HG03064 (cell line): ENCODE results near the gene FSTL4.
"Not testable (repeated sequence)": the region's sequence is repeated elsewhere in the genome, so short reads cannot be mapped to it uniquely, and the experiment has no call there.

Experiments
- ATAC-seq: cut with Tn5 transposase; IDR thresholded peaks from one replicate; pipeline ENCODE4 v1.9.1; 2021; ENCODE audit warnings: low read depth; ENCODE audit not compliant: unreplicated experiment

Gene FSTL4

GRCh38 chr5:133559960-133560359 is 52.4 kb downstream of the FSTL4 start:
- ATAC-seq: no peak

DNA sequence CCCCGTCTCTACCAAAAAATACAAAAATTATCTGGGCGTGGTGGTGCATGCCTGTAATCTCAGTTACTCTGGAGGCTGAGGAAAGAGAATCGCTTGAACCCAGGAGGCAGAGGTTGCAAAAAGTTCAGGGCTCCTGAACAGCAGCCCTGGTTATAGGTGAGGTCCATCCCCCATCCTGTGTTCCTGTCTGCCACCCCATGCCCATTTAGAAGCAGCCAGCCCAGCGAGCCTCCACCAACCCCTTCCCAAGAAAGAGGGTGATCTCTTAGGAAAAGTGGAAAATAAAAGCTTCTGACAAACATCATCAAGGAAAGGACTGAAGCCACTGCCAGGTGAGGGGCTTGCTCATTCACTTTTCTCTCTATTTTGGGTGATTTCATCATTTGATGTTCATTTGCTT is 55.8 kb downstream of the FSTL4 start:
- no peak for ATAC-seq

GRCh38 chr5:133554279-133554678 is 58.1 kb downstream of the FSTL4 start:
- ATAC-seq: no peak

- ATAC-seq: no peak
Observed at GRCh38 chr5:133552925-133553525, 59.3 kb downstream of the FSTL4 start.

- no peak for ATAC-seq
Observed at GRCh38 chr5:133546500-133546899, 65.8 kb downstream of the FSTL4 start.

DNA sequence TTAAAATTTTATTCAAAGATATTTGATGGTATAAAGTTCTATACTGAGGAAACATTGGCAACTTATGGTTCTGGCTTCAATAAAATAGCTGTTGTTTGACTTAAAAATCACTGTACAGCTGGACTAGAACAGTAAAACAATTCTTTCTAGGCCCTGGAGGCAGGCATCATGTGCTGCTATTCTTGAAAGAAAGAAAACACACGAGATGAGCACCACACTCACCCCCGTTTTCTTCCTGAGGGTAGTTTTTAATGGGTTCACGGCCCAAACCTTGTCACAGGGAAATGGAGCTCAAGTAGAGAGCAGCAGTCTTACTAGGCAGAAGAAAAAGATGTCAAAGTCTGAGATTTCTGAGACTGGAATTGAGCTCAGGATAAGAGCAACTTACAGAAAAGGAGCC is 68.0 kb downstream of the FSTL4 start:
- ATAC-seq: no peak

DNA sequence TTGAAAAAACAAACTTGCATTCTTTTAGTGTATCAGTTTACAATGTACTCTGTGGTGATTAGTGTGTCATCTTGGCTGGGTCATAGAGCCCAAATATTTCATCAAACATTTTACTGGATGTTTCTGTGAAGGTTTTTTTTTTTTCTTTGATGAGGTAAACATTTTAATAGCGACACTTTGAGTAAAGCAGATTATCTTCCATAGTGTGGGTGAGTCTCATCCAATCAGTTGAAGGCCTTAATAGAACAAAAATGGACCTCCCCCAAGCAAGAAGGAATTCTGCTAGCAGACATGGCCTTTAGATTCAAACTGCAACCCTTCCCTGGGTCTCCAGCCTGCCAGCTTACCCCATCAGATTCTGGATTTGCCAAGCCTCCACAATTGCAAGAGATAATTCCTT is 72.5 kb downstream of the FSTL4 start:
- no peak for ATAC-seq

DNA sequence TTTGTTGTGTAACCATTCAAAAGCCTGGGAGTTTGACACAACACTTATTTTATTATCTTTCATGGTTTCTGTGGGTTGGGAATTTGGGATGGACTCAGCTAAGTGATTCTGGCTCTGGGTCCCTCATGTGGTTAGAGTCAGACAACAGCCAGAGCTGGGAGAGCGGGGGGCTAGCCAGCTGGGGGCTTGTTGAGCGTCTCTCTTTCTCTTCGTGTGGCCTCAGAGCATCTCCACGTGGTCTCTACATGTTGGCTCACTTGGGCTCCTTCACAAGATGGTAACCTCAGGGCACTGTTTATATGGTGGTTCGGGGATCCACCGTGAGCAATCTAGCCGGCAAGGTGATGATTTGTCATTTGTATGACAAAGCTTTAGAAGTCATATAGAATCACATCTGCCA is 73.6 kb downstream of the FSTL4 start:
- ATAC-seq: no peak

DNA sequence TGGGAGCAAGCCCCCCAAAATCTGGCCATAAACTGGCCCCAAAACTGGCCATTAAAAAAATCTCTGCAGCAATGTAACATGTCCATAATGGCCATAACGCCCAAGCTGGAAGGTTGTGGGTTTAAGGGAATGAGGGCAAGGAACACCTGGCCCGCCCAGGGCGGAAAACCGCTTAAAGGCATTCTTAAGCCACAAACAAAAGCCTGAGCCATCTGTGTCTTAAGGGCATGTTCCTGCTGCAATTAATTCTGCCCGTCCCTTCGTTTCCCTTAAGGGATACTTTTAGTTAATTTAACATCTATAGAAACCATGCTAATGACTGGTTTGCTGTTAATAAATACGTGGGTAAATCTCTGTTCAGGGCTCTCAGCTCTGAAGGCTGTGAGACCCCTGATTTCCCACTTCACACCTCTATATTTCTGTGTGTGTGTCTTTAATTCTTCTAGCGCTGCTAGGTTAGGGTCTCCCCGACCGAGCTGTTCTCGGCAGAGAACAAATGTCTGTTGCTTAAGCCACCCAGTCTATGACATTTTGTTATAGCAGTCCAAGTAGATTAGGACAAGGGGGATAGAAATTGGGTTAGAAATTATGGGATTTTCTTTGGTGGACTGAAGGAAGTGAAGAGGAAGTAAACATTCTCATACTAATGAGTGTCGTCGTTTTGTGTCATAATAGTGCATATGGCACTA is 77.0 kb downstream of the FSTL4 start:
- ATAC-seq: not testable (repeated sequence)

DNA sequence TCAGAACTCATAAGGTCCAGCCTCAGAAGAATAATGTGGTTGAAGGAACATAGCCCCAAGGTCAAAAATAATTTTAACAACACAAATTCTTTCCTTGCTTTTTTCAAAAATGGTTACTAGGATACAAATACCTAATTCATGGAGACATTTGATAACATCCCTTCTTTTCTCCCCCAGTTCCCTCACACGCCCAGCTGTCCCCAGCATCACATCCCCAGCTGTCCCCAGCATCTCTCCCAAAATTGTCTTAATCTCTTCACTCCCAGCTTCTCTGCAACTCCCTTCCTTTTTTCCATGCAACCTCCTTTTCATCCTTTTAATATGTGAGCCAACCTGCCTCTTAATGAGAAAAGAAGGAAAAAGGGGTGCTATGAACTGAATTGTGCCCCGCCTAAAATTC is 77.8 kb downstream of the FSTL4 start:
- ATAC-seq: no peak

DNA sequence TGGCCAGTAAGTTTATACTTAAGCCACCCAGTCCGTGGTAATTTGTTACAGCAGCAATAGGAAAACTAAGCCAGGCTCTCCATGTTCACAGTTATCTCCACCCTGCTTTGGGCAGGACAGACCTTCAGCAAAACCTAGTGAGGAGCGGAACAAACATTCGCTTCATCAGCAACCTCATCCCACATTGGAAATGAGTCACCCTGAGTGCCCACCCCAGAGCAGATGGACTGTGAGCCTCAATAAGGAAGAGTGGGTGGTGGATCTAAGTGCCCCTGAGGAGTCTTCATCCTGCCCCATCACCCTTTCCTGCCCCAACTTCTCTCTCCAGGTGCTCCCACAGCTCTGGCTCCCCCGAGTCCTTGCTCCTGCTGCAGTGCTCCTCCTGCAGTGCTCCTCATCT is 78.8 kb downstream of the FSTL4 start:
- no peak for ATAC-seq

GRCh38 chr5:133531594-133531993 is 80.7 kb downstream of the FSTL4 start:
- ATAC-seq: no peak

- no peak for ATAC-seq
Observed at GRCh38 chr5:133531178-133531577, 81.2 kb downstream of the FSTL4 start.

- no peak for ATAC-seq
Observed at GRCh38 chr5:133530270-133530669, 82.1 kb downstream of the FSTL4 start.

GRCh38 chr5:133528841-133529240 is 83.5 kb downstream of the FSTL4 start:
- ATAC-seq: no peak

- no peak for ATAC-seq
Observed at GRCh38 chr5:133527311-133527710, 85.0 kb downstream of the FSTL4 start.

DNA sequence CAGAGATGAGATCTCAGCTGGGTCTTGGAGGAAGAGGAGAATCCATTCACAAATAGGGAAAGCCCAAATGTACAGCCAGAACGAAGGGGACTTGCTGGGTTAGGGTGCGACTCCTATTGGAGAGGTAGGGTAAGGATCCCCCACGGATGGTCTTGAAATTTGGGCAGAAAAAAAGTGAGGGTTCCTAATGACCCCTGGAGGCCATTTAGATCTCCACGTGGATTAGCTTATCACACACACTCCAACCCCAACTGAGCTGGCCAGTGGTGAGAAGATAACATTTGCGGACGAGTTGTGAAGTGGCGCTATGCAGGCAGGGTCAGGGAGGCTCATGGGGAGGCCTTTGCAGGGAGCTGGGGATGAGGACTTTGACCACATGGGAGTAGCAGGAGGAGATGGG is 86.0 kb downstream of the FSTL4 start:
- no peak for ATAC-seq

DNA sequence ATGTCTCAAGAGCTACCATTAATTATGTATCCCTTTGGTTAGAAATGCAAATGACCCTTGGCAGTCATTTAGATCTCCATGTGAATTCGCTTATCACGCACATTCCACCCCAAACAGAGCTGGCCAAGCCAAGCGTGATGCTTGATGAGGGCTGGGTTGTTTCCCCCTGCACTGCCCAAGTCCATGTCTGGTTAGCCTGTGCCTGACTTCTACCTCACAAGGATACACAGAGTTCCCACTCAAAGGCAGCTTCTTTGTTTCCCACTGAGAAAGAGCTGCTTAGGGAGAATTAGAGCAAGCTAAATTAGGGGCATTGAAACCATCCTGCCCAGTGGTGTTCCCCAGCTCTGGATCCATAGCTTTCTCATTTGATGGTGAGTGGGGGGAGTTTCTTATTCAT is 87.2 kb downstream of the FSTL4 start:
- ATAC-seq: no peak

- ATAC-seq: no peak
Observed at GRCh38 chr5:133524666-133525065, 87.7 kb downstream of the FSTL4 start.

DNA sequence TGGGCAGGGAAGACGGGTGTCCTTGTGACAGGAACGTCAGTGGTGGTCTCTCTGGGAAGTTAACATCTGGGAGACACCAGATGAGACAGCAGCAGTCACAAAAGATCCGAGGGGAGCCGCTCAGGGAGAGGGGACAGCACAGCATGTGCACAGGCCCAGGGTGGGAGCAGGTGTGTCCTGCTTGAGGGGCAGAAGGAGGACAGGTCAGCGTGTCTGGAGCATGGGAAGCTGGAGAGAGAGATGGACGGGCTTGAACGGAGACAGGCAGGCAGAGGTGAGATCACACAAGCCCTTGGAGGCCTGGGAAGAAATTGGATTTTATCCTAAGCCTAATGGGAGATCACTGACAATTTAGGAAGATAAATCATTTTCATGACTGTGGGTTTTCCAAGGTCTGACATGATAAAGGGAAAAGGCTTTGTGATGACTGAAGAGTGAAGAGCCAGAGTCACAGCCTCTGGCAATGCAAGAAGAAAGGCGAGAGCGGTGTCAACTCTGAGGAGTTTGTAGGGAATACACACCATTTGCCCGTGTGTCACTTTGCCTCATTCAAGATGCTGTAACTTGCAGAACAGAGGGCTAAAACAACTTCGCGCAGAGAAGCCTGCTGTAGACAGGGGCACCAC is 88.3 kb downstream of the FSTL4 start:
- no peak for ATAC-seq

DNA sequence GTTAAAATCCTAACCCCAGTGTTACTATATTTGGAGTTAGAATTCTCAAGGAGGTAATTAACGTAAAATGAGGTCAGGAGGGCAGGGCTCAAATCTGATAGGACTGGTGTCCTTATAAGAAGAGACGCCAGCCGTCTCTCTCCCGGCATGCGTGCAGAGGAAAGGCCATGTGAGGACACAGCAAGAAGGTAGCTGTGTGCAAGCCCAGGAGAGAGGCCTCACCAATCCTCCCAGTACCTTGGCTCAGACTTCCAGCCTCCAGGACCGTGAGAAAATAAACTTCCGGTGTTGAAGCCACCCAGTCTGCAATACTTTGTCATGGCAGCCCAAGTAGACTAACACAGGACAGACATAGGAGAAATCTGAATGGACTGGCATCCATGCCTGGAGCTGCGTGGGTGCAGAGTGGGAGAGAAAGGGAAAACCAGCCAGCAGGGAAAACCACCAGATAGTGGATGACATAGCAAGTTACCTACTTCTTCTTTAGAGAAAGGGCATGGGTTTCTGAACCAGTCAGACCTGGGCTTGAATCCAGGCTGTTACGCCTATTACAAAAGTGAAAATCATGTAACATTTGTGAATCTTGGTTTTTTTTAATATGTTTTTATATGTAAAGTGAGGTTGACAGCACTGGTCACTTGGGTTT is 89.2 kb downstream of the FSTL4 start:
- no peak for ATAC-seq

DNA sequence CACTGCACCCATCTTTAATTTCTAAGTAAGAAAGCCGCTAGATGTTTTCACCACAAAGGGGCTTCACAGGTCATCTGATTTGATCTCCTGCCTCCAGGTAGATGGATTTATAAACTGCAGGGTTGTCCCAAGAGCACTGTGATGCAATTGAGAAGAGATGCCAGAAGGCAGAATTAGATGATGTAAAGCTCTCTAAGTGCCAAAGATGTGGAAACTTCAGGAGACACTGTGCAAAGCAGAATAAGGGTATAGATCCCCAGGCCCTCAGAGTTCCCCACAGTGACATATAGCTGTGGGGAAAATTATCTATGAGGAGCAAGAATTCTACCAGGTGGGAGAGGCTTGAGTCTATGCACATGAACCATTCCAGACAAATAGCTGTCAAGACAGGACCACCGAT is 90.5 kb downstream of the FSTL4 start:
- ATAC-seq: no peak
